GM18511 (cell line): ENCODE data around the gene KRTAP16-1.
"Not testable (repeated sequence)": the region's sequence is repeated elsewhere in the genome, so short reads cannot be mapped to it uniquely, and the experiment has no call there.

ENCODE experiments used
- ATAC-seq: cut with Tn5 transposase; IDR thresholded peaks from one replicate; pipeline ENCODE4 v1.9.1; 2021; ENCODE audit warnings: mild to moderate bottlenecking, moderate library complexity; ENCODE audit not compliant: unreplicated experiment

KRTAP16-1 gene

DNA sequence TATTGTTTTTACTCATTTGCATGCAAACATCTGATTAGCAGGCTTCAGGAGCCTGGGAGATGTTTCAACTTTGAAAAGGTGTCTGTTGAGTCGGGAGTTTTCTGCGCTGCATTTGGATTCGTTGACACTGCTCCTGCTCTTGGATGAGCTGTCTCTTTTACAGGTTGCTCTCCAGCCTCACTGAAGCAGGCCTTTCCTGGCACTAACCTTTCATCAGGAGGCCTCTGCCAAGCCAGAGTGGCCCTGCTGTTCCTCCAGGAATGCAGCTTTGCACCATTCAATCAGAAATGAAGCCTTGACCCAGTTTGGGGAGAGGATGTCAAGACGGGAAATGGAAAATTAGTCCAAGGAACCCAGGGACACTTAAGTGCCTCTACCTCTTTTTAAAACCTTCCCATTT lies 6.1 kb downstream of the KRTAP16-1 start:
- no peak for ATAC-seq

GRCh38 chr17:41301916-41302901 lies 6.9 kb downstream of the KRTAP16-1 start, which contains the start of gene KRTAP29-1:
Gene KRTAP29-1, minus strand, starts transcription at chr17:41302851. Its CDS starts 0 bp downstream, at chr17:41302851.
- no peak for ATAC-seq

DNA sequence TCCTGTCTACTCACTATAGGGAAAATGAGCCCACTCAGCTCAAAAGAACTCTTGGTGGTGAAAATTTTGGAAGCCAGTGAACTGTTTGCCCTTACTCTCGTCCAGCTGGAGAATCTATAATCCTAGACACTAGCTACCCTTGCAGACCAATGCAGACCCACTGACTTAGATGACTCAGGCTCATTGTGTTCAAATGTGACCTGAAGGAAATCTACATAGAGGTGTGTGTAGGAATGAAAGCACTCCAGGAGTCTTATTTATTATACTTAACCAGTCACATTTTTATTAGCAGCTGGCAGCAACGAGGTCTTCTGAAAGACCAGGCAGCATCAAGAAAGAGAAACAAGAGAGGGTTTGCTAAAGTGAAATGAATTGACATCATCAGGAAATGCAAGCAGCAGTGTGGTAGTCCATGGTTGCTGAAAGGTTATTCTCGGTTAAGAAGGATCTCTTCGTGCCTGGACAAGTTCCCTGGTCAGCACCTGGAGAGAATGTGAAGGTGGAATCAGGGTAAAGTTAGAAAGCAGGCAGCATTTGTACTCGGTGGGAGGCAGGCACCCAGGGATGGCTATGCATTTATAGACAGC lies 7.8 kb downstream of the KRTAP16-1 start:
- ATAC-seq, result no peak

DNA sequence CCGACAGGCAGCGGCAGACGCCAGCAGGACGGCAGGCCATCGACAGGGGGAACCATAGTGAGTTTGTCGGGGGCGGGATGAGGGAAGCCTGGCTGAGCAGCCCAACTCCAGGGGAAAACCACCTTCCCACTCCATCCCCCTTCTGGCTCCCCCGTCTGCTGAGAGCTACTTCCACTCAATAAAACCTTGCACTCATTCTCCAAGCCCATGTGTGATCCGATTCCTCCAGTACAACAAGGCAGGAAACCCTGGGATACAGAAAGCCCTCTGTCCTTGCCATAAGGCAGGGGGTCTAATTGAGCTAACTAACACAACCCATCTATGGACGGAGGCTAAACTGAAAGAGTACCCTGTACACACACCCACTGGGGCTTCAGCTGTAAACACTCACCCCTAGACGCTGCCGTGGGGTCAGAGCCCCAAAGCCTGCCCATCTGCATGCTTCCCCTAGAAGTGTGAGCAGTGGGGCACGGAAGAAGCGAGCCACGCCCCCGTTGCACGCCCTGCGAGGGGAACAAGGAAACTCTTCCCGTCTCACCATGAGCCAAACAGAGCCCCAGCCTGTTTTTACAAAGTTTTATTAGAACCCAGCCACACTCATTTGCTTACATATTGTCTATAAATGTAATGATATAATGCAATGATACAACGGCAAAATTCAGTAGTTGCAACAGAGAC lies 10.5 kb downstream of the KRTAP16-1 start:
- ATAC-seq, result no peak

DNA sequence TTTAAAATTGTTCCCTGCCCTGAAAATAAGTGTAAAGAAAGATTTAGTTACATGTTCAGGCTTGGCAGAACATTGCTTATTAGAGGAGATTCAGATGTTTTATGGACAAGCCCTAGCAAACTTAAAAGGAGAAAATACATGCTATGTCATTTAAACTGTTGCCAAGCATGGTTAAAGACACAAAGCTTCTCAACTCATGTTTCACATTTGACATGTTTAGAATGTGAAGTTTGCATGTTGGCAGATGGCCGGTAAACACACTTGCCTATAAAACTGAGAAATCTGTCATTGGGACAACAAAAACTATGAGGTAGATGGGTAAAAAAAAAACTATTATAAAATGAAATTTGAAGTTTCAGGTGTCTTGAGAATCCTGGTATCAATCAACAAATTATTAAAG lies 12.3 kb downstream of the KRTAP16-1 start:
- no peak for ATAC-seq

- ATAC-seq, result no peak
Measured at GRCh38 chr17:41294016-41294415, 15.1 kb downstream of the KRTAP16-1 start.

- ATAC-seq, result no peak
Measured at GRCh38 chr17:41287050-41287449, 22.1 kb downstream of the KRTAP16-1 start.

DNA sequence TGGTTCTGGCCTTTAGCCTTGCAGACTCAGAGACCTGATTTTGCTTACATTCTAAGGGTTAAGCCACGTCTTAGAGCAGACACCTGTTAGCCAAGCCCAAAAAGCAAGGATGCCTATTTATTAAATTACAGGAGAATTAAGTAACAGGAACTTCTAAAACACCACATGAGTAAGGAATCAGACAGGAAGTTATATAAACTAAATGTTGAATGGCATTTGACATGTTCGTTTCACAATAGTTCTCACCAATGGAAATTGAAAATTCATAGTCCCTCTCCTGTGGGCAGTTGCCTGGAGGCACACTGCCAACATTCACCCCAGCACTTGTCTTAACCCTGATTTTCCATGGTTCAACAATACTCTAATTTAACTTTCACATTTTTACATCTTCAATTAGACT lies 24.6 kb downstream of the KRTAP16-1 start:
- ATAC-seq, result no peak

- ATAC-seq, result no peak
Measured at GRCh38 chr17:41284043-41284442, 25.1 kb downstream of the KRTAP16-1 start.

DNA sequence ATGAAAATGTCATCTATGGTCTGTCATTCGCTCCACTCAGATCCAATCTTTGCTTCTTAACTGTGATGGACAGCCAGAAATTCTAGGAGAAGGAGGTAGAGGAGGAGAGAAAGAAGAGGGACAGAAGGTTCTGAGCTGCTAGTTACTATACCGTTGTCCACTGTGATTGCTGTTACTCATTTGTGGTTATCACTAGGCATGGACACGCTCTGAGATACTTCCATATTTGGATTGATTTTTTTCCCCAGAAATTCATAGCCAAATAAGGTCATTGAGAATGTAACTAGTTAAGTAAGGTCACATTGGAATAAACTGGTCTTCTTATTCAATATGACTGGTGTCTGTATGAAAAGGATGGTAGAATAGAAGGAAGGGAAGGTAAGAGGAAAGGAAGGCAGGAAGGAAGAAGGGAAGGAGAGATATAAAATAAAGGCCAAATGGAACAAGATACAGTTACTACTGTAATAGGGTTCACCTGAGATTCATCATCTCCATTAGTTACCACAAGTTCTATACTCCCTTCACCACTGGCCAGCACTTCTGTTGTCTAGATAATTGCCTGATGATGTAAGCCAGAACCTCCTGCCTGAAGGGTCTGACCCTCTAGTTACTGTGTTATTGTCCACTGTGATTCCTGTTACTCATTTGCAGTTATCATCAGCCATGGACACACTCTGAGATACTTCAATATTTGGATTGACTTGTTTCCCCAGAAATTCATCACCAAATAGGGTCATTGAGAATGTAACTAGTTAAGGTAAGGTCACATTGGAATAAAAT lies 30.7 kb downstream of the KRTAP16-1 start:
- ATAC-seq, result no peak

- ATAC-seq, result not testable (repeated sequence)
Measured at GRCh38 chr17:41275648-41276190, 33.4 kb downstream of the KRTAP16-1 start, which contains the start of gene KRTAP9-7. Gene KRTAP9-7, plus strand, starts transcription at chr17:41275698. Its CDS starts 0 bp downstream, at chr17:41275698.

GRCh38 chr17:41271858-41272257 lies 37.3 kb downstream of the KRTAP16-1 start:
- ATAC-seq, result no peak

- ATAC-seq, result not testable (repeated sequence)
Measured at GRCh38 chr17:41271323-41271722, 37.8 kb downstream of the KRTAP16-1 start.

DNA sequence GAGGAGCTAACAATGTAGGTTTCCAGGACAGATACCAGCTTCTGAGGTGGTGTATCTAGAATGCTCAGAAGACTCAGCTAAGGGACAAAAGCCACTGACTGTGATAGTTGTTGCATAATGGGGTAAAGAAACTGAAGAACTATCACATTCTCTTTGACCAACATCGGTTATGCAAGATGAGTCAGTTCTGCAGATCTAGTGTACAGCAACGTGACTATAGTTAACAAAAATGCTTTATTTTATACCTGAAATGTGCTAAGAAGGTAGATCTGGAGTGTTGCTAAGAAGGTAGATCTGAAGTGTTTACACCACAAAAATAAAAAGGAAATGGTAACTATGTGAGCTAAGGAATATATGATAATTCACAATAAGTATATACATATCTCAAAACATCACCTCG lies 41.4 kb downstream of the KRTAP16-1 start:
- no peak for ATAC-seq

- no peak for ATAC-seq
Measured at GRCh38 chr17:41265078-41265477, 44.0 kb downstream of the KRTAP16-1 start, which contains the start of gene KRTAP9-6. Gene KRTAP9-6, plus strand, starts transcription at chr17:41265378. Its CDS starts 0 bp downstream, at chr17:41265378.

- ATAC-seq, result no peak
Measured at GRCh38 chr17:41264599-41264998, 44.5 kb downstream of the KRTAP16-1 start.

DNA sequence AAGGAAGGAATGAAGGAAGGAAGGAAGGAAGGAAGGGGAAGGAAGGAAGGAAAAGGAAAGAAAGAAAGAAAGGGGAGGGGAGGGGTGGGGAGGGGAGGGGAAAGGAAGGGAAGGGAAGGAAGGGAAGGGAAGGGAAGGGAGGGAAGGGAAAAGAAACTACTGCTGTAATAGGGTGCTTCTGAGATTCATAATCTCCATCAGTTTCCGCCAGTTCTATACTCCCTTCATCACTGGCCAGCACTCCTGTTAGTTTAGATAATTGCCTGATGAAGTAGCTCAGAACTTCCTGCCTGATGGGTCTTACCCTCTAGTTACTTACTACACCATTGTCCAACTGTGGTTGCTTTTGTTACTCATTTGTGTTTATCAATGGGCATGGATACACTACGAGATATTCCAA lies 45.9 kb downstream of the KRTAP16-1 start:
- no peak for ATAC-seq

DNA sequence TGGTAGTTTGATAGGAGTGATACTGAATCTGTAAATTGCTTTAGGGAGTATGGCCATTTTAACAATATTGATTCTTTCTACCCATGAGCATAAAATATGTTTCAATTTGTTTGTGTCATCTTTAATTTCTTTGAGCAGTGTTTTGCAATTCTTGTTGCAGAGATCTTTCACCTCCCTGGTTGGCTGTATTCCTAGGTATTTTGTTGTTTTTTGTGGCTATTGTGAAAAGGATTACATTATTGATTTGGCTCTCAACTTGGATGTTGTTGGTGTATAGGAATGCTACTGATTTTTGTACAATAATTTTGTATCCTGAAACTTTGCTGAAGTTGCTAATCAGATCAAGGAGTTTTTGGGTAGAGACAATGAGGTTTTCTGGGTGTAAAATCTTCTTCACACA lies 50.7 kb downstream of the KRTAP16-1 start:
- ATAC-seq, result no peak
